ENCODE data around the gene MMP28.

MMP28 gene

GRCh38 chr17:35797370-35797769, 1.9 kb upstream of the MMP28 start:
- no peak for DNase-seq

GRCh38 chr17:35796942-35797341, 1.5 kb upstream of the MMP28 start:
- no peak for DNase-seq

GRCh38 chr17:35795871-35796265, 427 bp upstream of the MMP28 start:
- DNase-seq: no peak

- DNase-seq: no peak
Observed at GRCh38 chr17:35793257-35793656, 2.2 kb downstream of the MMP28 start.

DNA sequence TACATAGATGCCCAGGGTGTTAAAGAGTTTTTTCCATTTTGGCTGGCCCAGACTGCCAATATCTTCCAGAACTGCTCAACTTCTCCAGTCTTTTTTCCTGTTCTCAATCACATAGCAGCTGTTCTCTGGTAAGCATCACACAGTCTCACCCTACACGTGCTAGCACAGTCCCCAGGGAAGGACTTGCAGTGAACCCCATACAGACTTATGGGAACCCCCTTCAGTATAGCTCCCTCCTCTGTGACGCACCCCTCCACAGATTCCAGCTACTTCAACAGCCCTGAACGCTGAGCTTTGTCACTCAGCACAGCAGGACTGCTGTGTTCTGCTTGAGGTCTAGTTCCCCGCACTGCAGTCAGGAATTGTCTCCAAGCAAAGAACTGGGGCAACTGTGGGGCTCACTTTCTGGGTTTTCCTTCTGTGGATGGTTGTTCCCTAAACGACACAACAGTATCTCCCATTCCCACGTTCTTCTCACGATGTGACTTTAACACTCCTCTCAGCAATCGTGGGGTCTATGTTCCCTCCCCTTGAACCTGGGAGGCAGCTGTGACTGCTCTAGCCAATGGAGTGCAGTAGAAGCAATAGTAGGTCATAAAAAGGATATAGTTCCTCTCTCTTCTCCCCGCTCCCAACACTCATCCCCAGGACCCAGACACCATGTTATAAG, 3.6 kb downstream of the MMP28 start:
- no peak for DNase-seq

DNA sequence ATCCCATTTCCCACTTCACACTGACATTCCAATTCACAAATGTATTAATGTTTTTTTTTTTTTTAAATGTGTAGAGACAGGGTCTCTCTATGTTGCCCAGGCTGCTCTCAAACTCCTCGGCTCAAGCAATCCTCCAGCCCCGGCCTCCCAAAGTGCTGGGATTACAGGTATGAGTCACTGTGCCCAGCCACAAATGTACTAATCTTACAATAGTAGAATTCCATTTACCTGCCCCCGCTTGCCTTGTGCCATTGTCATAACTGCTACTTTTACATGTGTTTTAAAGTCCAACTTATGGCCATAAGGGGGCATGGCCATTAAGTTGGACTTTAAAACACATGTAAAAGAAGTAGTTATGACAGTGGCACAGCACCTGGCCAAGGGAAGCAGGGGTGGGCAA, 4.6 kb downstream of the MMP28 start:
- DNase-seq: no peak

GRCh38 chr17:35788477-35789368, 6.7 kb downstream of the MMP28 start:
- DNase-seq: no peak

DNA sequence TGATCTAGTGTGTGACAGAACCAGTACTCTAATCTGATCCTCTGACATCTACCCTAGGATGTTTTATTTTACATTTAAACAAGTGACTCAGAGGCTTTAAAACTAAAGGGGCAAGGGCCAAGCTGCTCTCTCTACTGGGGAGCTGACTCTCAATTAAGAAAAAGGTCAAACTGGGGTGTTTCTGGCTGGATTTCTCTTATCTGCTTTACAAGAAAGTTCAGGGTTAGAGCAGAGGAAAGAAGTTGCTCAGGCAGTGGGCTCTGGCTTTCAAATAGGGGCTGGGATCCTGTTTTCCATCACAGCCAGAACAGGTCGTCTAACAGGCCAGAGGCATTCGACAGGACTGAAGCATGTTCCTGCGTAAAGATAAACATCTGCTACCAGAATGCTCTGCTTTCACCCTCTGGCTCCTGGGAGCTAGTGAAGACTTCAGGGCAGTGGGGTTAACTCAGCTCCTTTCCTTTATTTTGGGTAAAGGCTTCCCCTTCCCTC, 8.5 kb downstream of the MMP28 start:
- no peak for DNase-seq

GRCh38 chr17:35784895-35785294, 10.5 kb downstream of the MMP28 start:
- no peak for DNase-seq

GRCh38 chr17:35780950-35781349, 14.5 kb downstream of the MMP28 start:
- DNase-seq: no peak

DNA sequence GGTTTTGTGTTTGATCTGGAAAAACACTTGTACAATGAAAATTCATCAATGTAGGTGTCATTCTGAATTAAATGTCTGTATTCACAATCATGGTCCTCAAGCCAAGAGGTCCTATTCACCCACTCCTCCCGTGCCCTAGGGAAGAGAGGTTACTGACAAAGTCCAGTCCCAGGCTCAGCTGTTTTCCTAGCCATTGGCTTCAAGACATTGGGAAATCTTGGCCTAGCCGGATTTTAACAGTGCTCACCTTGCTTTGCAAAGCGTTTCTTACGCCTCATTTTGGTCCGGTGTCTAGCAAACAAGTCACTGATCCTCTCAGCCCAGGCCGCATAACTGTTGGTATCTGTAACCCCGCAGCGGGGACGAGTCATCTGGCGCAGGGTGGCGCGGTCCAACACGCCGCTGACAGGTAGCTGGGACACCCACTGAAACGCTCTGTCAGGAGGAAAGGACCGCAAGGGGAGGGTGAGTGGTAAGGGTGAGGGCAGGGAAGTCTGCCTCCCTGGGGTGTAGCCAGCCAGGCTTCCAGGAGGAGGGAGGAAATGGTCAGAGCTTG, 16.7 kb downstream of the MMP28 start:
- no peak for DNase-seq

- no peak for DNase-seq
Observed at GRCh38 chr17:35775583-35775982, 19.9 kb downstream of the MMP28 start.

DNA sequence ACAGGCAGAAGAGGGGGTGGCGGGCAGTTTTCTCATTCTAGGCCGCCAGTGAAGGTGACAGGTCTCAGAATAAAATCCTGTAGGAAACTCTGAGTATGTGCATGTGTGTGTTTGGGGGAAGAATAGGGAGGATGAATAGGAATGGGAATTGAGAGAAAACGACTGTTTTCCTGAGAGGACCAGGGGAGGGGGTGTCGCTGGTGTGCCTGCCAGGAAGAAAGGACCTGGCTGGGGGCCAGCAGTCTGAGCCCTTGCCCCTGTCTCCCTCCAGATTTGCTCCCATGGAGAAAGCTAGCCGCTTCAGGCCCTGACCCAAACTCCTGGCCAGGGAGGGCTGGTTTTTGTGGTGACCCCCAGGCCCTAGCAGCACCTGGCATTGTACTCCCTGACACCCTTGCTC, 20.4 kb downstream of the MMP28 start:
- DNase-seq: no peak

DNA sequence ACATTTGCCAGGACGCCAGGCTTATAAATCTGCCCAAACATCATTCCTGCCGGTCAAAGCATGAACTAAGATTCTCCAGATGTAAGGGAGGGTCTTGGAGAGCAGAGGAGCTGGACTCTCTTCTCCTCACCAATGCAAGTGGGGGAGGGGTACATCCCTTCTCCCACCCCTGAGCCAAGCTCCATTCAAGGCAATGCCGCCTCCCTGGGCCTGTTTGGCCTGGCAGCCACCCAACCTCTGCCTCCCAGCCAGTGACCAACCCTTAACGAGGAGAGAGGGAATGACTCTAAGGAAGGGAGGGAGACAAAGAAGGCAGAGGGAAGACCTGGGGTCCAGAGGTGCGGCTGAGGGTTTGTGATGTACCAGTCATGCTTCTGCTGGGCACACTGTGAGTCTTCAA, 20.9 kb downstream of the MMP28 start:
- no peak for DNase-seq

DNA sequence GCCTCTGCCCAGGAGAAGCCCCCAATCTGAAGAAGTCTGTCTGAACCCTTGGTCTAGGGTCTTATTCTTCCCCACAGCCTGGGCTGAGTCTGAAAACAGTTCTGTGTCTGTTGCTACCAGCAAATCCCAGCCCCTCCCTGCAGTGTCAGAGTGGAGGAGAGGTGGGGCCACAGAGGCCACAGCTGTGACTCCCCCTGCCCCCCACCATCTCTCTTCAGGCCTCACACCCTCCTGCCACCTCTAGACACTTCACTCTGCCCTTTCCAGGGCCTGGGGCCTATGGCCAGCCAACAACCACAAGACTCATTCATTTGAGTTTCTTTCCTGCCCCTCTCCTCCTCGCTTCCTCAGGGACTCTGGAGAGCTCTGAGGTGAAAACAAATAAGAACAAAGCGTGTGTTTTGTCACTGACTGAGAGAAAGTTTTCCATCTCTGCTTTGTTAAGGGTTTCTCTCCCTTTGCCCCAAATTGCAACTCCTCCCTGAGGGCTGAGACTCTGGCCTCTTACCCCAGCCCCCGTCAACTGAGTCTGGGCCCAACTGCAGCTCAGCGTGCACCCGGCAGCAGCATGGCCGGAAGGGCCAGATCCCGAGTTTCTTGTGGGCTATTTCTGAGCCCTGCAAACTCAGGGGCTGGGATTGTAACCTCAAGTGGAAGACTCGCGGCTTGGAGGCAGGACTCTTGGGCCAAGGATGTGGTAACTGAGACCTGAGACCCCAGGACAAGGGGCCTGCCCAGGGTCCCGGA, 21.6 kb downstream of the MMP28 start:
- DNase-seq: no peak

DNA sequence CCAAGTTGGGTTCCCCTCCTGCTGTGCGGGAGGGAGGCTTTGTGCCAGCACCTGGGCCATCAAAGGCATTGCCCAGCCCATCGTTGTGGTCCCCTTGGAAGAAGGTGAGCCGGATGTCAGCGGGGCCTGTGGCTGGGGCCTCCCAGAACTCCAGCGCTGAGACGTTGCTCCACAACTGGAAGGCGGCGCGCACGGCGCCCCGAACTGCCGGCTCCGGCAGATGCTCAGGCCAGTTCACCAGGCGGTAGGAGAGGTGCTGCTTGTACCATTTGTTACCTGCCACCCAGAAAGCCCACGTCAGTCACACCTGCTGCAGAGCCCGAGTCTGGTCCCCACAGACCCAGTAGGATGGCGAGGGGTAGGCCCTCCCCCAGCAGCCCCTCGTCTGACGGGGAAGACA, 22.3 kb downstream of the MMP28 start:
- no peak for DNase-seq

GRCh38 chr17:35769895-35770486, 25.4 kb downstream of the MMP28 start:
- no peak for DNase-seq

DNA sequence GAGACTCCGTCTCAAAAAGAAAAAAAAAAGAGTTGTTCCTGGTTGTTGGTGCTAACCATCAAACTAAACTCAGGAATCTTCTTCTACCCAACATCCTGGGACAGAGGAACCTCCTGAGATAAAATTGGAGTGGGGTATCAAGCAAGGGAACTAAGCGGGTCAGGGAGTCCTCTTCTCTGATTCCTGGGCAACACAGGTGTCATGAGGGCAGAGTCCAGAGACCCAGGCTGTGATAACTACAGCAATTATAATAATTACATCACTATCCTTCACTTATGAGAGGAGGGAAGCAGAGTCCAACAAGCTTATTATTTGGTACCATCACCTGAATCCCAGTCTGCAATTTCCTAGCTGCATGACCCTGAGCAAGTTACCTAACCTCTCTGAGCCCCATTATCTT, 26.6 kb downstream of the MMP28 start:
- DNase-seq: no peak

GRCh38 chr17:35766903-35767510, 28.4 kb downstream of the MMP28 start:
- peak; percentile 19 for DNase-seq

DNA sequence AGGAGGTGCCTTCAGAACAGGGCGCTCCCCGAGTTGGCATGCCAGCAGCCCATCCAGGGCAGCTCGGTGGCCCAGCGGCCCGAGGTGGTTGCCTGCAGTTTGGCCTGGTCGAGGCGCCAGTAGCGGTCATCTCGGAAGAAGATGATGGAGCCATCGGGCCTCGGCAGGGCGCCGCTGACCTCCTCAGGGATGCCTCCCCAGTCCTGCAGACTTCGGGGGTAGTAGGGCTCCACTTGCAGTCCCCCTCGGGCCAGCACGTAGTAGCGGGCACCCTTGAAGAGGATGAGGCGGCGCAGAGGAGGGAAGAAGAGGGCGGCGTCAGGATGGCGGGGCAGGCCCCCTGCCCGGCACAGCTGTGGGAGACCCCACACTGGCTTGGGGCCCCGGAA, 29.0 kb downstream of the MMP28 start:
- no peak for DNase-seq

DNA sequence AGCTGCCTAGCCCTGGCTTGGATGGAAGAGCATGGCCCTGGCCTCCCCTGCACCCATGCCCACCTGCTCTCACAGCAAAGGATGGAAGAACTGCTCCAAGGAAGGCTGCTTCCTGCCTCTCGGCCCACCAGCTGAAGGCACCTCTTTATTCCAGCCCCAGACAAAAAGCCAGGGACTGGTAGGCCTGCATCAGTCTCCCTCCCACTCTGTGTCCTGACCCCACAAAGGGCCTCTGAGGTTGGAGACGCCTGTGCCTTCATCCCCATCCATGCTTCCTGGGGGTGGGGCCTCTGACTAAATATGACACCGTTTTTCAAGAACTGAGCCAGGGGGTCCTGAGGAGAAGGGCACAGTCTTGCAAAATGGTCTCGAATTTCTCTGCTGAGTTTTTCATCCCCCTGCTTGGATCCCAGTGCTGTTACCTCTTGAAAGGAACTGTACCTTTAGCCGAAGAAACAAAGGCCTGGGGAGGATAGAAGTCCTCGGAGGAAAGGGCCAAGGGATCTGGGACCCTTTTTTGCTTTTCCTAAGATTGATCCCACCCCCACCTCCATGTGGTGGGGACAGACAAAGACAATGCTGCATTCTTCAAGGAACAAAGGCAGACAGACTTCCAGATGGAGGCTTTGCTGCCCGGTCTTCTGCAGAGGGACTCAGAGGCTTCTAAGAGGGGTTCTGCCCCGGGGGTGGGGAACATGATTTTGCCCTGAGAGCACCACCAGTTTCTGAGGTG, 29.5 kb downstream of the MMP28 start:
- DNase-seq: no peak
